HepG2 (cell line): Measurements from ENCODE around the gene PSME3IP1. TPM values are rescaled to one million over a fixed set of nuclear protein-coding genes. Genes with fewer than 3 reads are reported as not detected.

ENCODE experiments used
- ATAC-seq: fragments of 200-7000 bp; cut with Tn5 transposase; 3 replicates; pipeline ENCODE4 v1.9.1; 2020; ENCODE audit warnings: mild to moderate bottlenecking, moderate library complexity
- BruUV-seq: library from RNA; stranded (reverse); fragments of 400-500 nt; replicated peaks from 2 replicates; lab custom pipeline; 2021; lab: Mats Ljungman, UMichigan
- CTCF ChIA-PET: fragments of 300-600 bp; formaldehyde crosslinking; extraction: SDS; loops from one replicate; lab custom pipeline; 2021; ENCODE audit warnings: low total read pairs, inconsistent platforms, low intra/inter-chr PET ratio; lab: Yijun Ruan, JAX
- POLR2A ChIA-PET: fragments of 350-600 bp; sonication (Branson Sonifier 250); formaldehyde crosslinking; loops from one replicate; lab custom pipeline; 2020; ENCODE audit warnings: antibody characterized with exemption, inconsistent platforms; lab: Yijun Ruan, JAX
- DNase-seq: peaks from one replicate; pipeline ENCODE4 v3.0.0-alpha.2; 2015; ENCODE audit warnings: low spot score
- FAIRE-seq: peaks from 3 replicates; lab custom pipeline; 2011; peaks lifted over from hg19 to GRCh38; lab: Jason Lieb, UNC
- H2AFZ ChIP-seq: one replicate; pipeline ENCODE4 v1.6.1; 2011; ENCODE audit warnings: low read length, inconsistent platforms
- H3K27ac ChIP-seq: fragments of 300-600 bp; 3 replicates; pipeline ENCODE4 v1.8.0; 2011; ENCODE audit warnings: mixed run types, mild to moderate bottlenecking, mixed read lengths, low read length, inconsistent platforms; ENCODE audit not compliant: insufficient read depth; ENCODE audit errors: extremely low read length
- H3K27me3 ChIP-seq, 2 experiments: fragments of 200-600 bp in 1 of 2; 2 replicates in 1 of 2; 3 replicates in 1 of 2; pipeline versions ENCODE4 v1.6.0 to v1.8.0; 2011; ENCODE audit warnings: low read length in 2 of 2, mild to moderate bottlenecking in 2 of 2, moderate library complexity in 2 of 2, inconsistent platforms in 1 of 2; ENCODE audit not compliant: insufficient read depth in 2 of 2, control insufficient read depth in 1 of 2
- H3K36me3 ChIP-seq, 2 experiments: fragments of 200-600 bp in 1 of 2; replicated peaks in 1 of 2; 2 replicates in 1 of 2; 3 replicates in 1 of 2; pipeline versions ENCODE4 v1.5.1 to v1.8.0; 2011; ENCODE audit warnings: low read length in 2 of 2, inconsistent platforms in 1 of 2; ENCODE audit not compliant: insufficient read depth in 2 of 2, control insufficient read depth in 1 of 2
- H3K4me1 ChIP-seq: 2 replicates; pipeline ENCODE4 v1.5.1; 2012; ENCODE audit warnings: low read length, inconsistent platforms; ENCODE audit not compliant: insufficient read depth
- H3K4me2 ChIP-seq: 2 replicates; pipeline ENCODE4 v1.6.0; 2011; ENCODE audit warnings: low read depth, low read length, inconsistent platforms
- H3K4me3 ChIP-seq, 3 experiments: fragments of 200-600 bp in 1 of 3; sonication (generic), shearing (Covaris generic) in 1 of 3; replicated peaks in 1 of 3; 2 replicates each; pipeline ENCODE4 v1.5.1; 2011 to 2016; ENCODE audit warnings: low read length in 3 of 3, inconsistent platforms in 2 of 3, low read depth in 2 of 3, mild to moderate bottlenecking in 2 of 3, control low read depth in 1 of 3, mixed read lengths in 1 of 3; ENCODE audit not compliant: insufficient read depth in 1 of 3
- H3K79me2 ChIP-seq: one replicate; pipeline ENCODE4 v1.6.1; 2011; ENCODE audit warnings: low read length, inconsistent platforms; ENCODE audit not compliant: insufficient read depth
- H3K9ac ChIP-seq: 2 replicates; pipeline ENCODE4 v1.6.0; 2011; ENCODE audit warnings: mild to moderate bottlenecking, low read depth, low read length, inconsistent platforms; ENCODE audit not compliant: insufficient read depth
- H3K9me3 ChIP-seq: 2 replicates; pipeline ENCODE4 v1.5.1; 2012; ENCODE audit warnings: mild to moderate bottlenecking, low read length
- H4K20me1 ChIP-seq: 2 replicates; pipeline ENCODE4 v1.6.0; 2011; ENCODE audit warnings: inconsistent platforms, mild to moderate bottlenecking, low read length, moderate library complexity; ENCODE audit not compliant: insufficient read depth
- EHMT2 ChIP-seq: fragments of 200-600 bp; sonication (generic); IDR thresholded peaks from 2 replicates; pipeline ENCODE4 v1.7.0; 2017; ENCODE audit warnings: antibody characterized with exemption, low read depth, low read length, borderline replicate concordance
- IKZF1 ChIP-seq: fragments of 450-650 bp; IDR thresholded peaks from 2 replicates; pipeline ENCODE4 v1.7.1; 2016
- ISL2 ChIP-seq: sonication (generic); formaldehyde crosslinking; IDR thresholded peaks from 2 replicates; pipeline ENCODE4 v1.5.0; 2020; ENCODE audit warnings: missing genetic modification reagents
- KDM5B ChIP-seq: sonication (generic); formaldehyde crosslinking; IDR thresholded peaks from 2 replicates; pipeline ENCODE4 v1.4.0; 2020; ENCODE audit warnings: missing genetic modification reagents, mild to moderate bottlenecking, borderline replicate concordance
- NFATC3 ChIP-seq: sonication (generic); formaldehyde crosslinking; IDR thresholded peaks from 2 replicates; pipeline ENCODE4 v1.5.1; 2020; ENCODE audit warnings: mild to moderate bottlenecking, missing genetic modification reagents
- NR3C1 ChIP-seq: sonication (generic); formaldehyde crosslinking; IDR thresholded peaks from 2 replicates; pipeline ENCODE4 v1.4.0; 2020; ENCODE audit warnings: missing genetic modification reagents
- POLR2A ChIP-seq, 2 experiments: IDR thresholded peaks; 2 replicates each; pipeline ENCODE4 v1.6.1; 2011; ENCODE audit warnings: low read depth in 2 of 2, low read length in 2 of 2, mild to moderate bottlenecking in 1 of 2, moderate library complexity in 1 of 2; ENCODE audit not compliant: insufficient read depth in 1 of 2
- RFX5 ChIP-seq: IDR thresholded peaks from 2 replicates; pipeline ENCODE4 v1.6.1; 2011; ENCODE audit warnings: low read depth, low read length, improper control_type of control experiment
- RORA ChIP-seq: sonication (generic); formaldehyde crosslinking; IDR thresholded peaks from 2 replicates; pipeline ENCODE4 v1.5.0; 2020; ENCODE audit warnings: mild to moderate bottlenecking, missing genetic modification reagents, moderate library complexity
- SMAD1 ChIP-seq: sonication (generic); formaldehyde crosslinking; IDR thresholded peaks from 2 replicates; pipeline ENCODE4 v1.4.0; 2020; ENCODE audit warnings: missing genetic modification reagents, low read depth, mild to moderate bottlenecking, borderline replicate concordance
- SUZ12 ChIP-seq: fragments of 150-350 bp; IDR thresholded peaks from 2 replicates; pipeline ENCODE4 v1.6.1; 2014; ENCODE audit warnings: low read depth, low read length
- ZFP36L1 ChIP-seq: sonication (generic); formaldehyde crosslinking; IDR thresholded peaks from 2 replicates; pipeline ENCODE4 v1.8.0; 2022; ENCODE audit warnings: mild to moderate bottlenecking, missing genetic modification reagents, moderate library complexity
- ZNF775 ChIP-seq: sonication (generic); formaldehyde crosslinking; IDR thresholded peaks from 2 replicates; pipeline ENCODE4 v1.4.0; 2020; ENCODE audit warnings: missing genetic modification reagents, mild to moderate bottlenecking, moderate library complexity, borderline replicate concordance
- ZSCAN20 ChIP-seq: sonication (generic); formaldehyde crosslinking; IDR thresholded peaks from 2 replicates; pipeline ENCODE4 v1.4.0; 2020; ENCODE audit warnings: missing genetic modification reagents, mild to moderate bottlenecking, borderline replicate concordance
- WGBS: methylation state at CpG from one replicate; pipeline ENCODE4 v1.1.6; 2017; ENCODE audit warnings: low lambda C conversion rate; 5-methylcytosine and 5-hydroxymethylcytosine counted together
- in situ Hi-C: cut with HindIII; loops from 2 replicates; pipeline ENCODE4 v1.10.0; 2017; ENCODE audit warnings: low pct_unique_long_range_greater_than_20kb; ENCODE audit not compliant: extremely low pct_ligation_motif_present
- intact Hi-C: fragments of 100-400 bp; cut with micrococcal nuclease; formaldehyde crosslinking; loops from one replicate; pipeline ENCODE4 v1.10.0; 2022; ENCODE audit not compliant: unreplicated experiment
- polyA plus RNA-seq, 8 experiments: library from polyadenylated mRNA; depleted of rRNA in 3 of 8; stranded (reverse) in 7 of 8; unstranded in 1 of 8; fragments of >200 nt; fragmentation: Illumina TruSeq in 4 of 8; extraction: Trizol in 4 of 8; gene quantifications; 2 replicates each; pipeline versions ENCODE4 v1.2.1 to v1.2.3, GENCODE V29; 2011 to 2016; ENCODE audit warnings: low read depth in 4 of 8, missing spikeins in 1 of 8, mixed read lengths in 1 of 8; ENCODE audit not compliant: insufficient read depth in 1 of 8
- total RNA-seq, 5 experiments: library from RNA; depleted of rRNA; stranded (reverse); fragments of >200 nt; fragmentation: Illumina TruSeq; extraction: Trizol; gene quantifications; 2 replicates each; pipeline ENCODE4 v1.2.3, GENCODE V29; 2016; ENCODE audit warnings: low read depth in 1 of 5
- TF ChIP-seq, protein P1 (sequence below): sonication (generic); formaldehyde crosslinking; IDR thresholded peaks from 2 replicates; pipeline ENCODE4 v1.5.0; 2020; ENCODE audit warnings: mild to moderate bottlenecking, missing genetic modification reagents
- TF ChIP-seq, protein P2 (sequence below): IDR thresholded peaks from 2 replicates; pipeline ENCODE4 v1.6.1; 2016; ENCODE audit warnings: control low read depth

The PSME3IP1 gene
- total and polyA plus RNA-seq, 2 of the 13 experiments (the other 11 are each of a cell fraction or from before 2014, with no cell fraction given), result 90.8 to 99.8 TPM

DNA sequence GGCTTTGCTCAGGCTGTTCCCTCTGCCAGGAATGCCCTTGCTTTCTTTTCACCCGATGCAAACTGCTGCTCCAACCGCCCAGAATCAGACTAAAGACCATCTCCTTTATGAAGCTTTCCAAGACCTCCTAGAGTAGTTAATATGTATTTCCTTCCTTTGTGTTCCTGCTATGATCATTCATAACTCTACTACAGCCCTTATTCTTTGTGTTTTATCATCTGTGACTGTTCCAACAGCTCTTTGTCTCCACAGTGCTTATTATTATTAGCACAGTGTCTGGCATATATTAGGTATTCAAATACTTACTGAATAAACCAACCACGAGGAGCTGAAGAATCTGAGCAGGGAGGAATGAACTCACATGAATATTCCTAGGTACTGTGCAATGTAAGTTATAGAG lies 7.6 kb downstream of the PSME3IP1 start:
- peaks cover 16% of the 10 kb centered on the region for H3K79me2 ChIP-seq
- no peaks in the 10 kb centered on the region for H3K9me3 ChIP-seq
- no peak for FAIRE-seq

More for the DNA sequence above, 7.6 kb downstream of the PSME3IP1 start:
- Histone ChIP-seq H4K20me1 (no peaks in the 10 kb centered on the region), H3K27ac (no peak overlapping the region), H3K4me3 (no peak overlapping the region), H3K36me3 (no peaks in the 10 kb centered on the region; a peak in 2 of 5 replicates), H2AFZ (no peak overlapping the region), H3K9ac (no peak overlapping the region), H3K4me2 (no peak overlapping the region), H3K27me3 (no peaks in the 10 kb centered on the region), H3K4me1 (peaks cover 26% of the 10 kb centered on the region)
- ChIA-PET POLR2A (interaction anchor here (1.6 kb wide), 1 partner anchor 8 kb away, joined by 3 read pairs; the partner anchor contains the start of genes PSME3IP1 and RSPRY1), CTCF (no interaction called here)
- ATAC-seq (no peak), DNase-seq (no peak)
- 94% methylated on average over 3 of the region's 3 CpGs for WGBS
- BruUV-seq, result no TSS peak
- intact Hi-C loops, result no loop called here
- TF ChIP-seq, protein P1, sequence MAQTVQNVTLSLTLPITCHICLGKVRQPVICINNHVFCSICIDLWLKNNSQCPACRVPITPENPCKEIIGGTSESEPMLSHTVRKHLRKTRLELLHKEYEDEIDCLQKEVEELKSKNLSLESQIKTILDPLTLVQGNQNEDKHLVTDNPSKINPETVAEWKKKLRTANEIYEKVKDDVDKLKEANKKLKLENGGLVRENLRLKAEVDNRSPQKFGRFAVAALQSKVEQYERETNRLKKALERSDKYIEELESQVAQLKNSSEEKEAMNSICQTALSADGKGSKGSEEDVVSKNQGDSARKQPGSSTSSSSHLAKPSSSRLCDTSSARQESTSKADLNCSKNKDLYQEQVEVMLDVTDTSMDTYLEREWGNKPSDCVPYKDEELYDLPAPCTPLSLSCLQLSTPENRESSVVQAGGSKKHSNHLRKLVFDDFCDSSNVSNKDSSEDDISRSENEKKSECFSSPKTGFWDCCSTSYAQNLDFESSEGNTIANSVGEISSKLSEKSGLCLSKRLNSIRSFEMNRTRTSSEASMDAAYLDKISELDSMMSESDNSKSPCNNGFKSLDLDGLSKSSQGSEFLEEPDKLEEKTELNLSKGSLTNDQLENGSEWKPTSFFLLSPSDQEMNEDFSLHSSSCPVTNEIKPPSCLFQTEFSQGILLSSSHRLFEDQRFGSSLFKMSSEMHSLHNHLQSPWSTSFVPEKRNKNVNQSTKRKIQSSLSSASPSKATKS (CRISPR knock-in tag), result no peak
- TF ChIP-seq KDM5B (CRISPR knock-in tag) (no peak), ZSCAN20 (CRISPR knock-in tag) (no peak), ZFP36L1 (CRISPR knock-in tag) (no peak), ZNF775 (CRISPR knock-in tag) (no peak), SMAD1 (no peak), NR3C1 (CRISPR knock-in tag) (no peak), EHMT2 (no peak), POLR2A (IDR thresholded peaks at IDR 0.05; ENCODE audit: insufficient read depth in 1 of 2, low read depth in 2 of 2, low read length in 2 of 2) (no peak), RORA (CRISPR knock-in tag) (no peak), IKZF1 (no peak), RFX5 (no peak), SUZ12 (no peak), ISL2 (no peak), NFATC3 (CRISPR knock-in tag) (no peak)
- TF ChIP-seq, protein P2, sequence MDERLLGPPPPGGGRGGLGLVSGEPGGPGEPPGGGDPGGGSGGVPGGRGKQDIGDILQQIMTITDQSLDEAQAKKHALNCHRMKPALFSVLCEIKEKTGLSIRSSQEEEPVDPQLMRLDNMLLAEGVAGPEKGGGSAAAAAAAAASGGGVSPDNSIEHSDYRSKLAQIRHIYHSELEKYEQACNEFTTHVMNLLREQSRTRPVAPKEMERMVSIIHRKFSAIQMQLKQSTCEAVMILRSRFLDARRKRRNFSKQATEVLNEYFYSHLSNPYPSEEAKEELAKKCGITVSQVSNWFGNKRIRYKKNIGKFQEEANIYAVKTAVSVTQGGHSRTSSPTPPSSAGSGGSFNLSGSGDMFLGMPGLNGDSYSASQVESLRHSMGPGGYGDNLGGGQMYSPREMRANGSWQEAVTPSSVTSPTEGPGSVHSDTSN, result no peak
- in situ Hi-C loops, result no loop called here
